ENCODE data around the gene ARRDC1. TPM values are rescaled to one million over a fixed set of nuclear protein-coding genes. Genes with fewer than 3 reads are reported as not detected.

Gene ARRDC1
- total RNA-seq, 1 donor from 2014 or later = 12.9 TPM

GRCh38 chr9:137631345-137632229 is 26.1 kb downstream of the ARRDC1 start:
- TF ChIP-seq CTCF (IDR thresholded peaks at IDR 0.05) (no peak), EZH2phosphoT487 (IDR thresholded peaks at IDR 0.05) (no peak), EZH2 (IDR thresholded peaks at IDR 0.05) (no peak)
- Mint-ChIP-seq H3K9me3 (peaks cover 5% of the 10 kb centered on the region), H3K27ac (no peak overlapping the region), H3K27me3 (ENCODE audit: insufficient read depth, low read depth) (peaks cover 2% of the 10 kb centered on the region), H3K4me3 (no peak overlapping the region), H3K4me1 (peaks cover 7% of the 10 kb centered on the region), H3K36me3 (peaks cover 31% of the 10 kb centered on the region)
- DNase-seq (ENCODE audit: low spot score) = no peak
- Histone ChIP-seq H3K4me1 (no peaks in the 10 kb centered on the region), H3K36me3 (no peaks in the 10 kb centered on the region), H2AFZ (replicated peaks) (no peak overlapping the region), H3K4me3 (no peak overlapping the region), H3K79me2 (ENCODE audit: low read depth) (peaks cover 100% of the 10 kb centered on the region), H3K9ac (no peak overlapping the region), H3K27me3 (no peaks in the 10 kb centered on the region), H3F3A (ENCODE audit: low read depth) (no peaks in the 10 kb centered on the region), H3K27ac (no peak overlapping the region), H3K9me3 (ENCODE audit: low read depth) (no peaks in the 10 kb centered on the region), H4K20me1 (ENCODE audit: low read depth) (peaks cover 86% of the 10 kb centered on the region), H3K4me2 (no peak overlapping the region)

- peaks cover 2% of the 10 kb centered on the region for H3K27me3 Mint-ChIP-seq (ENCODE audit: insufficient read depth, low read depth)
- no peak overlapping the region for H3K27ac Mint-ChIP-seq
- Histone ChIP-seq H3K4me1 (no peaks in the 10 kb centered on the region), H3K27ac (no peak overlapping the region), H3K36me3 (no peaks in the 10 kb centered on the region), H3K4me3 (no peak overlapping the region), H3K9me3 (ENCODE audit: low read depth) (no peaks in the 10 kb centered on the region), H2AFZ (replicated peaks) (no peak overlapping the region), H3F3A (ENCODE audit: low read depth) (no peaks in the 10 kb centered on the region), H3K4me2 (no peak overlapping the region), H3K27me3 (no peaks in the 10 kb centered on the region), H3K79me2 (ENCODE audit: low read depth) (peaks cover 100% of the 10 kb centered on the region), H4K20me1 (ENCODE audit: low read depth) (peaks cover 84% of the 10 kb centered on the region), H3K9ac (no peak overlapping the region)
- TF ChIP-seq EZH2 (IDR thresholded peaks at IDR 0.05) = no peak
- no peak for TF ChIP-seq EZH2phosphoT487 (IDR thresholded peaks at IDR 0.05)
- no peak for TF ChIP-seq CTCF (IDR thresholded peaks at IDR 0.05)
- H3K36me3 Mint-ChIP-seq = peaks cover 31% of the 10 kb centered on the region
- H3K4me3 Mint-ChIP-seq = no peak overlapping the region
- no peak for DNase-seq (ENCODE audit: low spot score)
- H3K9me3 Mint-ChIP-seq = peaks cover 6% of the 10 kb centered on the region
- peaks cover 7% of the 10 kb centered on the region for H3K4me1 Mint-ChIP-seq
Measured at GRCh38 chr9:137632230-137633161, 27.0 kb downstream of the ARRDC1 start.

- no peak for TF ChIP-seq EZH2phosphoT487 (IDR thresholded peaks at IDR 0.05)
- no peak for TF ChIP-seq CTCF (IDR thresholded peaks at IDR 0.05)
- no peak for TF ChIP-seq EZH2 (IDR thresholded peaks at IDR 0.05)
- peaks cover 7% of the 10 kb centered on the region for H3K4me1 Mint-ChIP-seq
- Histone ChIP-seq H3K79me2 (ENCODE audit: low read depth) (peaks cover 100% of the 10 kb centered on the region), H3K27me3 (no peaks in the 10 kb centered on the region), H3K4me2 (no peak overlapping the region), H3K27ac (no peak overlapping the region), H3K4me1 (no peaks in the 10 kb centered on the region), H3K4me3 (no peak overlapping the region), H4K20me1 (ENCODE audit: low read depth) (peaks cover 81% of the 10 kb centered on the region), H3K9me3 (ENCODE audit: low read depth) (no peaks in the 10 kb centered on the region), H3K9ac (no peak overlapping the region), H3K36me3 (no peaks in the 10 kb centered on the region), H3F3A (ENCODE audit: low read depth) (no peaks in the 10 kb centered on the region), H2AFZ (replicated peaks) (no peak overlapping the region)
- no peak for DNase-seq (ENCODE audit: low spot score)
- H3K27me3 Mint-ChIP-seq (ENCODE audit: insufficient read depth, low read depth) = peaks cover 2% of the 10 kb centered on the region
- no peak overlapping the region for H3K4me3 Mint-ChIP-seq
- peaks cover 15% of the 10 kb centered on the region for H3K9me3 Mint-ChIP-seq
- no peak overlapping the region for H3K27ac Mint-ChIP-seq
- H3K36me3 Mint-ChIP-seq = peaks cover 34% of the 10 kb centered on the region
Measured at GRCh38 chr9:137634016-137634415, 28.5 kb downstream of the ARRDC1 start.
